Kidney epithelial cell (primary cell): Measurements from ENCODE around the gene MAP4K4. TPM values are rescaled to one million over a fixed set of nuclear protein-coding genes. Genes with fewer than 3 reads are reported as not detected.

Experiments
- DNase-seq: peaks from one replicate; pipeline ENCODE4 v3.0.0-alpha.2; 2010; ENCODE audit warnings: low read depth
- H3K27me3 ChIP-seq: 2 replicates; pipeline ENCODE4 v1.6.0; 2011; ENCODE audit warnings: low read length; ENCODE audit not compliant: control insufficient read depth, insufficient read depth
- H3K36me3 ChIP-seq: 2 replicates; pipeline ENCODE4 v1.5.1; 2011; ENCODE audit warnings: low read length; ENCODE audit not compliant: control insufficient read depth, insufficient read depth
- H3K4me3 ChIP-seq: 2 replicates; pipeline ENCODE4 v1.5.1; 2011; ENCODE audit warnings: low read depth, mild to moderate bottlenecking, control low read depth, low read length
- CTCF ChIP-seq: IDR thresholded peaks from 2 replicates; pipeline ENCODE4 v1.5.1; 2011; ENCODE audit warnings: mild to moderate bottlenecking, moderate library complexity, low read length, control low read depth, inconsistent platforms; ENCODE audit not compliant: insufficient read depth, poor library complexity, severe bottlenecking
- total RNA-seq: library from RNA; depleted of rRNA; stranded (reverse); fragments of >200 nt; gene quantifications from 2 replicates; pipeline ENCODE4 v1.2.3, GENCODE V29; 2015

MAP4K4 gene
- total RNA-seq, 1 donor from 2014 or later, result 134 TPM

GRCh38 chr2:101782427-101782792 is 84.9 kb downstream of the MAP4K4 start:
- H3K4me3 ChIP-seq, result no peak overlapping the region
- TF ChIP-seq CTCF, result no peak
- H3K36me3 ChIP-seq, result no peaks in the 10 kb centered on the region
- H3K27me3 ChIP-seq, result no peaks in the 10 kb centered on the region
- DNase-seq, result no peak

- no peak for DNase-seq
- Histone ChIP-seq H3K27me3 (no peaks in the 10 kb centered on the region), H3K36me3 (no peaks in the 10 kb centered on the region), H3K4me3 (no peak overlapping the region)
- no peak for TF ChIP-seq CTCF
Measured at GRCh38 chr2:101787097-101787496, 89.6 kb downstream of the MAP4K4 start.

- no peaks in the 10 kb centered on the region for H3K27me3 ChIP-seq
- TF ChIP-seq CTCF, result no peak
Measured at GRCh38 chr2:101788565-101788964, 91.1 kb downstream of the MAP4K4 start.

GRCh38 chr2:101788995-101789970 is 91.8 kb downstream of the MAP4K4 start:
- TF ChIP-seq CTCF, result no peak

More at GRCh38 chr2:101788565-101788964, 91.1 kb downstream of the MAP4K4 start:
- DNase-seq, result no peak
- Histone ChIP-seq H3K4me3 (no peak overlapping the region), H3K36me3 (peaks cover 2% of the 10 kb centered on the region)

GRCh38 chr2:101790416-101790815 is 92.9 kb downstream of the MAP4K4 start:
- no peak for TF ChIP-seq CTCF
- no peak for DNase-seq
- Histone ChIP-seq H3K27me3 (no peaks in the 10 kb centered on the region), H3K4me3 (no peak overlapping the region), H3K36me3 (peaks cover 2% of the 10 kb centered on the region)

More at GRCh38 chr2:101788995-101789970, 91.8 kb downstream of the MAP4K4 start:
- no peak for DNase-seq
- Histone ChIP-seq H3K36me3 (peaks cover 2% of the 10 kb centered on the region), H3K4me3 (no peak overlapping the region), H3K27me3 (no peaks in the 10 kb centered on the region)
